ENCODE data around the gene SNX3.
"Not testable (repeated sequence)": the region's sequence is repeated elsewhere in the genome, so short reads cannot be mapped to it uniquely, and the experiment has no call there.

The SNX3 gene

GRCh38 chr6:108254433-108255410 lies 6.1 kb downstream of the SNX3 start:
- no peak for DNase-seq

GRCh38 chr6:108253241-108253640 lies 7.6 kb downstream of the SNX3 start:
- no peak for DNase-seq

- DNase-seq, result no peak
Observed at GRCh38 chr6:108252055-108252454, 8.8 kb downstream of the SNX3 start.

GRCh38 chr6:108251252-108251651 lies 9.6 kb downstream of the SNX3 start:
- no peak for DNase-seq

- no peak for DNase-seq
Observed at GRCh38 chr6:108250240-108250866, 10.5 kb downstream of the SNX3 start.

GRCh38 chr6:108247965-108248536 lies 12.8 kb downstream of the SNX3 start:
- DNase-seq, result no peak

- not testable (repeated sequence) for DNase-seq
Observed at GRCh38 chr6:108245095-108245494, 15.7 kb downstream of the SNX3 start.

- DNase-seq, result no peak
Observed at GRCh38 chr6:108243836-108244235, 17.0 kb downstream of the SNX3 start.

GRCh38 chr6:108242721-108243120 lies 18.1 kb downstream of the SNX3 start:
- DNase-seq, result no peak

GRCh38 chr6:108242259-108242658 lies 18.6 kb downstream of the SNX3 start:
- DNase-seq, result no peak

- no peak for DNase-seq
Observed at GRCh38 chr6:108238322-108238721, 22.5 kb downstream of the SNX3 start.

- DNase-seq, result no peak
Observed at GRCh38 chr6:108236791-108237190, 24.0 kb downstream of the SNX3 start.

GRCh38 chr6:108235127-108235526 lies 25.7 kb downstream of the SNX3 start:
- no peak for DNase-seq

- no peak for DNase-seq
Observed at GRCh38 chr6:108228416-108228815, 32.4 kb downstream of the SNX3 start.

- DNase-seq, result no peak
Observed at GRCh38 chr6:108227290-108227689, 33.5 kb downstream of the SNX3 start.

- DNase-seq, result no peak
Observed at GRCh38 chr6:108222504-108222903, 38.3 kb downstream of the SNX3 start.

- DNase-seq, result no peak
Observed at GRCh38 chr6:108222064-108222463, 38.8 kb downstream of the SNX3 start.

- no peak for DNase-seq
Observed at GRCh38 chr6:108211671-108212070, 49.2 kb downstream of the SNX3 start.

GRCh38 chr6:108210556-108210955 lies 50.3 kb downstream of the SNX3 start:
- DNase-seq, result no peak

GRCh38 chr6:108209738-108210137 lies 51.1 kb downstream of the SNX3 start:
- DNase-seq, result no peak

GRCh38 chr6:108207013-108207412 lies 53.8 kb downstream of the SNX3 start:
- no peak for DNase-seq

GRCh38 chr6:108203189-108204112 lies 57.4 kb downstream of the SNX3 start:
- DNase-seq, result no peak

GRCh38 chr6:108200631-108201030 lies 60.2 kb downstream of the SNX3 start:
- DNase-seq, result no peak

All from NCI-H2107 (cell line).